ENCODE measurements around the gene GON4L.
"Not testable (repeated sequence)": the region's sequence is repeated elsewhere in the genome, so short reads cannot be mapped to it uniquely, and the experiment has no call there.

The GON4L gene

DNA sequence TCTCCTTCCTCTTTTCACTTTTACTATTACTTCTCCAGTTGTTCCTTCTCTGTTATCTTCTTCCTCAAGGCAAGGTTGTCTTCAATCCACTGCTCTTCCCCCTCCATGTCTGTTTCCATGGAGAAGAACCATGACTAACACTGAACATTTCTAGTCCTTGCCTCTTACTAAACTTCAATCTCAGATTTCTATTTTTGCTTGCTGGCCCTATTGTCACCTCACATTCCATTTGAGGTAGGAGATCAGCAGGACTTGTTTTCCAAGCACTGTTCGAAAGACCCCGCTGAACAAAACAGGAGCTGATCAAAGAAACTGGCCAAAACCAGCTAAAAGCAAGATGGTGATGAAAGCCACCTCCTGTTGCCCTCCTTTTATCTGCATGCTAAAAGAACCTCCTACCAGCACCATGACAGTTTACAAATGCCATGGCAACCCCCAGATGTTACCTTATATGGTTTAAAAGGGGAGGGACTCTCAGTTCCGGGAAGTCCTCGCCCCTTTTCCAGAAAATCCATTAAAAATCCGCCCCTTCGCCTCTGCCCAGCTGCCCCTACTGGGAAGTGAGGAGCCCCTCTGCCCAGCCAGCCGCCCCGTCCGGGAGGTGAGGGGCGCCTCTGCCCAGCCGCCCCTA, 22.6 kb downstream of the GON4L start:
- in situ Hi-C loops (cut with HindIII; ENCODE audit: low sequenced_read_pairs) = no loop called here

DNA sequence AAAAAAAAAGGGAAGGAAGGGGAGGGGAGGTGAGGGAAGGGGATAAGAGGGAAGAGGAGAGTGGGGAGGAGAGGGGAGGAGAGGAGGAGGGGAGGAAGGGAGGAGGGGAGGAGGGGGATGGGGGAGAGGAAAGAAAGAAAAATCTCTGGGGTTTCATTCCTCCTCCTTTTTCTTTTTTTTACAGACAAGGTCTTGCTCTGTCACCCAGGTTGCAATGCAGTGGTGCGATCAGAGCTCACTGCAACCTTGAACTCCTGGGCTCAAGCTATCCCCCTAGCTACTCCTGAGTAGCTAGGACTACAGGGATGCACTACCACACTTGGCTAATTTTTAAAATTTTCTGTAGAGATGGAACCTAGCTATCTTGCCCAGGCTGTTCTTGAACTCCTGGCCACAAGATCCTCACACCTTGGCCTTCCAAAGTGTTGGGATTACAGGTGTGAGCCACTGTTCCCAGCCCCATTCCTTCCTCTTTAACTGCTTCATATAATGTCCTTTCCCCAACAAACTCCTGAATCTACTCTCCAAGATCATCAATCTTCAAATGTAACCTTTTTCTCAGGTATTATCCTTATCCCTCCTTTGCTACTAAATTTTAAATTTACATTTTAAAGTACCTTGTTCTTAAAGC, 23.2 kb downstream of the GON4L start:
- in situ Hi-C loops (cut with HindIII; ENCODE audit: low sequenced_read_pairs) = no loop called here

DNA sequence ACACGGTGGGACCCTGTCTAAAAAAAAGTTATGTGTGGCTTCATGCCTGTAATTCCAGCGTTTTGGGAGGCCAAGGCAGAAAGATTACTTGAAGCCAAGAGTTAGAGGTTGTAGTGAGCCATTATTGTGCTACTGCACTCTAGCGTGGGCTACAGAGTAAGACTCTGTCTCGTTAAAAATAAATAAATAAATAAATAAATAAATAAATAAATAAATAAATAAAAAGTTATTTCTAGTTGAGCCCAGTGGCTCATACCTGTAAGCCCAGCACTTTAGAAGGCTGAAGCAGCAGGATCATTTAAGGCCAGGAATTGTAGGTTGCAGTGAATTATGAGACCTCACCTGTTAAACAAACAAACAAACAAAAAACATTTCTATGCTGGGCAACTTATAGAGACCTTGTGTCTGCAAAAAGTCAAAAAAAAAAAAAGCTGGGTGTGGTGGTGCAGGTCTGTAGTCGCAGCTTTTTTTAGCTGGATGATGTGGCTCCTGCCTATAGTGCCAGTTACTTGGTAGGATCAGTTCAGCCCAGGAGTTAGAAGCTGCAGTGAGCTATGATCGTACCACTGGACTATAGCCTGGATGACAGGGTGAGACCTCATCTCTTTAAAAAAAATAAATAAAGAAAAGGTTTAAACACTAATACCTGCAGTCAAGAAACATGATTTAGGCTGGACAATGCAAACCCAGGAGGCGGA, 25.6 kb downstream of the GON4L start:
- in situ Hi-C loops (cut with HindIII; ENCODE audit: low sequenced_read_pairs) = no loop called here

DNA sequence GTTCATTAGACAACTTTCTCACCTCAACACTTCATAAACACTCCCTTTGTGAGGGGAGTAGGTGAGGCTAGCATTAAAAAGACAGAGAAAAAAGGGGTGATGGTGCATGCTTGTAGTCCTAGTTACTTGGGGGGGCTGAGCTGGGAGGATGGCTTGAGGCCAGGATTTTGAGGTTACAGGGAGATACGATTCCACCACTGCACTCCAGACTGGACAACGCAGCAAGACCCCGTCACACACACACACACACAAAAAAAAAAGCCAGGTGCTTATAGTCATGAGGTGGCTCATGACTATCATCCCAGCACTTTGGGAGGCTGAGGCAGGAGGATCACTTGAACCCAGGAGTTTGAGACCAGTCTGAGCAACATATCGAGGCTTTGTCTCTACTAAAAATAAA, 29.6 kb downstream of the GON4L start:
- in situ Hi-C loops (cut with HindIII; ENCODE audit: low sequenced_read_pairs) = no loop called here

GRCh38 chr1:155816351-155816750, 40.7 kb downstream of the GON4L start:
- in situ Hi-C loops (cut with HindIII; ENCODE audit: low sequenced_read_pairs) = no loop called here

DNA sequence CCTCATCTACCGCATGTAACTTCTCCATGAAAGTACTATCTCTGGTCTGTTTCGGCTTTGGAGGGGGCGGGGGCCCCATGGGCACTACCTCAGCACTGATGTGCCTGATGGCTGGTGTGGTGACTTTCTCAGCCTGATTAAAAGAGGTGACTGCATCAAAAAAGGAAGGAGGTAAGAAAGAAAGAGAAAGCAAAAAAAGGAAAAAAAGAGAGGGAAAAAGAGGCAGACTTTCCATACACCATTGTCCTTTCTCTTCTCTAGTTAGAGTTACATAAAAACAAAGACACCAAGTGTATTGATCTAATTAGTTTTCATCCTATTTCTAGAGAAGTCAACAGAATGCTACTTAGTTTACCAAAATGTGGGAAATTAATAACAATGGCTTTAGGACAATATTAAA, 43.3 kb downstream of the GON4L start:
- in situ Hi-C loops (cut with HindIII; ENCODE audit: low sequenced_read_pairs) = no loop called here

DNA sequence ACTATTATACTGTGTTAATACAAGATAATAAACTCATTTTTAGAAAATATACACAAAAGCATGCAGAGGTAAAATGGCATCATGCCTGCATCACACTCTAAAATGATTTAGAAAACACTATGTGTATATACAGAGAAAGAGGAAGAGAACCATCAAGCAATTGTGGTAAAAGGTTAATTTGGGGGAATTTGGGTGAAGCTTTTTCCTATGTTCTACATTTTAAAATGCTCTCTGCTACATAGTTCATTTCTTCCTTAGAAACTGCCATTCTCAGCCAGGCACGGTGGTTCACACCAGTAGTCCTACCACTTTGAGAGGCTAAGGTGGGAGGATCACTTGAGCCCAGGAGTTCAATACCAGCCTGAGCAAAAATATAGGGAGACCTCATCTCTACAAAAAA, 44.1 kb downstream of the GON4L start:
- in situ Hi-C loops (cut with HindIII; ENCODE audit: low sequenced_read_pairs) = no loop called here

GRCh38 chr1:155809088-155809487, 47.9 kb downstream of the GON4L start:
- in situ Hi-C loops (cut with HindIII; ENCODE audit: low sequenced_read_pairs) = no loop called here

DNA sequence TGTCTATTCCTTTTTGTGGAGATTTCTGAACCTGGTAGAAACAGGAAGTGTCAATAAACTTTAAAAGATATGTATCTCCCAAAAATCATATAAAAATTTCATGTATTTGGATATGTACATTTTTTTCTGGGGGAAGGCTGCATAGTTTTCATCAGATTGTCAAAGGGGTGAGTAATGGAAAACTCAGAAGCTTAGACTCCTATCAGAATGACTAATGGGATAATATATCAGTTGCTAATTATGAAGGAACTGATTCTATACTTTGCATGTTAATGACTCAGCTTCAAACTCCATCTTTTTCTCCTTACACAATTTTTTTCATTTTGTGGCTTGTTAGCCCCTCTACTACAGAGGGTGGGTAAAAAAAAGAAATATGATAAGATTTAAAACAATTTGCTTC, 55.9 kb downstream of the GON4L start:
- in situ Hi-C loops (cut with HindIII; ENCODE audit: low sequenced_read_pairs) = no loop called here

- in situ Hi-C loops (cut with HindIII; ENCODE audit: low sequenced_read_pairs) = not testable (repeated sequence)
Observed at GRCh38 chr1:155795618-155796017, 61.4 kb downstream of the GON4L start.

- in situ Hi-C loops (cut with HindIII; ENCODE audit: low sequenced_read_pairs) = no loop called here
Observed at GRCh38 chr1:155794605-155795245, 62.3 kb downstream of the GON4L start.

DNA sequence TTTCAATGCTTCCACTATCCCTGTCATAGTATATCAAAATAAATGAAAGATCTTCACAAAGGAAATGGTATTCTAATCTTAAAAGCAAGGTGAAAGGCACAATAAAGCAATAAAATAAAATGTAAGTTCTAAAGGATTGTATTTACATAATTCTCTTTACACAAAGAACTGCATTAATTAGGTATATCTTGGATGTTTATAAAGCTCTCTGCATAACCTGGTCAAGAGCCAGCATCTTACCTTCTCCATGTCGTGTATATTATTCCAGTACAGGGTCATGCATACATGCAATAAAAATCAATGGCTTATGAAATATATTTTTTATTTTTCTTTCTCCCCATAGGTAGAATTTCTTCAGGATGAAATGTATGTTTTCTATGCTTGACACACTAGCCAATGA, 63.8 kb downstream of the GON4L start:
- in situ Hi-C loops (cut with HindIII; ENCODE audit: low sequenced_read_pairs) = no loop called here

DNA sequence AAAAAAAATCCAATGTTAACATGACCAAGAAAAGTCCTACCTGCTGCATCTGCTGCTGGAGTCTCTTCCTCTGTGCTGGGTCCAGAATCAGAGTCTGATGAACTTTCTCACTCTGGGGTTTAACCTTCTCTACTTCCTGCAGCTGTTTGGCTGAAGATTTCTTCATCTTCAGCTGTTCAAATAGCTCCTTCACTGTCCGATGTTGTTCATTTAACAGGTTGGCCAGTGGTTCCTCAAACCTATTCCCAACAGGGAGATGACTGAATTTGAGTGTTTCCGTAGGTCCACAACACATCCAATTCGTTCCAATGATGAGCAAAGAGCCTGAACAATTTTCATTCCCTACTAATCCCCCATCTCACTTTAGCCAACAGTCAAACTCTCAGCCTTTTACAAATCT, 79.4 kb downstream of the GON4L start:
- in situ Hi-C loops (cut with HindIII; ENCODE audit: low sequenced_read_pairs) = no loop called here

- in situ Hi-C loops (cut with HindIII; ENCODE audit: low sequenced_read_pairs) = no loop called here
Observed at GRCh38 chr1:155776414-155776813, 80.6 kb downstream of the GON4L start.

DNA sequence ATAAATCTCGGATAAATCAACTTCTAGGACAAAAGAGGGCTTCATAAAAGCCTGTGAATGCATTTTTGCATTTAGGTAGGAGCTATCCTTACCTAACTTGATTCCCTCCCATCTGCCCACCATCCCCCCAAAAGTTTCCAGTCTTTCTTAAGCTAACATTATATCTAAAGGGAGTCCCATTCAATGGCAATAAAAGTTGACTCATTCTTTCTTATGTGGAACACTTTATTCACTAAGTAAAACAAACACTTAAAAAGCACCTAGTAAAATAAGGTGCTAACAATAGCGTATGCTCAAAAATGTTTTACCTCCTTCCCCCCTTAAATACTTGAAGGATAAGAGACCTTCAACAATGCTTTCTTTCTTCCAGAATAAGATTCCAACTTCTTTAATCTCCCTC, 83.8 kb downstream of the GON4L start:
- in situ Hi-C loops (cut with HindIII; ENCODE audit: low sequenced_read_pairs) = no loop called here

GRCh38 chr1:155769257-155769656, 87.8 kb downstream of the GON4L start:
- in situ Hi-C loops (cut with HindIII; ENCODE audit: low sequenced_read_pairs) = no loop called here

GRCh38 chr1:155767399-155767989, 89.5 kb downstream of the GON4L start:
- in situ Hi-C loops (cut with HindIII; ENCODE audit: low sequenced_read_pairs) = not testable (repeated sequence)

DNA sequence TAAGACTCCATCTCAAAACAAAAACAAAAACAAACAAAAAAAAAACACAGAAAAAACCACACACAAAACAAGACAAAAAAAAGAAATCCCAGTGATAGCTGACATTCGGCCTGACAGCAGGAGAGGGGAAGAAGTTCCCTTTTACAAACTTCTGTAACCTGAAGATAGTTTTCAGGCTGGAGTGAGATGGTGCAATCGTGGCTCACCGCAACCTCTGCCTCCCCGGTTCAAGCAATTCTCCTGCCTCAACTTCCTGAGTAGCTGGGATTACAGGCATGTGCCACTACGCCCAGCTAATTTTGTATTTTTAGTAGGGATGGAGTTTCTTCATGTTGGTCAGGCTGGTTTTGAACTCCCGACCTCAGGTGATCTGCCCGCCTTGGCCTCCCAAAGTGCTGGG, 93.0 kb downstream of the GON4L start:
- in situ Hi-C loops (cut with HindIII; ENCODE audit: low sequenced_read_pairs) = not testable (repeated sequence)

- in situ Hi-C loops (cut with HindIII; ENCODE audit: low sequenced_read_pairs) = not testable (repeated sequence)
Observed at GRCh38 chr1:155763090-155763815, 93.8 kb downstream of the GON4L start.

DNA sequence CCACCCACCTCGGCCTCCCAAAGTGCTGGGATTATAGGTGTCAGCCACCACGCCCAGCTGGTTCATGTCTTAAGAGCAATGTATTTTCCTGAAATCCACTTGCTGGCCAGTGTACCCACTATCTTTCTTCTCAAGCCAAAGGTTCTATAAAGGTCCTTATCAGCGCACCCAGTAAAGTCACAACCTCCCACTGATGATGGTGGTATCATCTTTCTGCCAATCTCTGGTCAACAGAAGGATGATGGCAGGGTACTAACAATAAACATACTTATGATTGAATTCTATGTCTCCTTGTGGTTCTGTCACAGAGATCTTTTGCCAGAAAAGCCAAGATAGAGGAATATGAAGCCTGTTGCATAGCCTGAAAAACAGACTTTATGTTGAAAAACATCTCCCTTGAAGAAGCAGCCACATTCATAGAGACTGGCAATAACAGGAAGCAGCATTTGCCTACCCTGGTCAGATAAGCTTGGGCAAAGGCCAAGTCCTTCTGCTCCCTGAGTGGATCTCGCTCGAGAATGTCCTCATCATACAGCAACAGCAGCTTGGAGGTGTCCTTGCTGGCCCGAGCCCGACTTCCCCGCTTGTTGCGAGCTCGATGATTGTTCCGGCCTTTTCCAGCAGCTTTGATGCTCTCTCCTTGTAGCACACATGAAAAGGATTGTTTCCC, 95.1 kb downstream of the GON4L start:
- in situ Hi-C loops (cut with HindIII; ENCODE audit: low sequenced_read_pairs) = no loop called here
